Uterus (tissue), 2 donors: Measurements from ENCODE around the gene LAPTM5.

Experiments
- CTCF ChIP-seq, 4 experiments: fragments of 200-600 bp in 2 of 4; fragments of 450-650 bp in 2 of 4; sonication (generic) in 2 of 4; IDR thresholded peaks; one replicate each; pipeline ENCODE4 v1.5.1; 2016 to 2019; ENCODE audit warnings: antibody characterized with exemption in 4 of 4, mild to moderate bottlenecking in 2 of 4, moderate library complexity in 1 of 4
- POLR2A ChIP-seq, 2 donors: fragments of 450-650 bp; IDR thresholded peaks; one replicate each; pipeline ENCODE4 v1.6.1; 2016; ENCODE audit warnings: antibody characterized with exemption in 2 of 2, mild to moderate bottlenecking in 1 of 2, moderate library complexity in 1 of 2

GRCh38 chr1:30721812-30722537 is 35.6 kb downstream of the LAPTM5 start:
- TF ChIP-seq CTCF (IDR thresholded peaks at IDR 0.05) (no peak), POLR2A (IDR thresholded peaks at IDR 0.05) (no peak)
